ENCODE results near the gene PKP1.

PKP1 gene

GRCh38 chr1:201282931-201283829 lies at the start of gene PKP1:
PKP1 (plus strand) TSS chr1:201283506; CDS start chr1:201283703, 197 bp downstream.
- no peak for TF ChIP-seq GATA3 (IDR thresholded peaks at IDR 0.05; ENCODE audit: low read depth, low read length)
- TF ChIP-seq GATA2 (IDR thresholded peaks at IDR 0.05; ENCODE audit: low read depth, low read length): no peak

GRCh38 chr1:201240171-201240570 lies 43.1 kb upstream of the PKP1 start:
- TF ChIP-seq GATA2 (IDR thresholded peaks at IDR 0.05; ENCODE audit: low read depth, low read length) (no peak), GATA3 (IDR thresholded peaks at IDR 0.05; ENCODE audit: low read depth, low read length) (no peak)

- TF ChIP-seq GATA2 (IDR thresholded peaks at IDR 0.05; ENCODE audit: low read depth, low read length) (no peak), GATA3 (IDR thresholded peaks at IDR 0.05; ENCODE audit: low read depth, low read length) (no peak)
Observed at GRCh38 chr1:201241736-201242135, 41.6 kb upstream of the PKP1 start.

- TF ChIP-seq GATA3 (IDR thresholded peaks at IDR 0.05; ENCODE audit: low read depth, low read length) (no peak), GATA2 (IDR thresholded peaks at IDR 0.05; ENCODE audit: low read depth, low read length) (no peak)
Observed at GRCh38 chr1:201245082-201245481, 38.2 kb upstream of the PKP1 start.

GRCh38 chr1:201248721-201249559 lies 34.4 kb upstream of the PKP1 start:
- TF ChIP-seq GATA3 (IDR thresholded peaks at IDR 0.05; ENCODE audit: low read depth, low read length) (no peak), GATA2 (IDR thresholded peaks at IDR 0.05; ENCODE audit: low read depth, low read length) (no peak)

GRCh38 chr1:201250326-201251011 lies 32.8 kb upstream of the PKP1 start:
- TF ChIP-seq GATA3 (IDR thresholded peaks at IDR 0.05; ENCODE audit: low read depth, low read length): no peak
- TF ChIP-seq GATA2 (IDR thresholded peaks at IDR 0.05; ENCODE audit: low read depth, low read length): no peak

GRCh38 chr1:201251411-201251810 lies 31.9 kb upstream of the PKP1 start:
- TF ChIP-seq GATA3 (IDR thresholded peaks at IDR 0.05; ENCODE audit: low read depth, low read length) (no peak), GATA2 (IDR thresholded peaks at IDR 0.05; ENCODE audit: low read depth, low read length) (no peak)

- TF ChIP-seq GATA3 (IDR thresholded peaks at IDR 0.05; ENCODE audit: low read depth, low read length) (no peak), GATA2 (IDR thresholded peaks at IDR 0.05; ENCODE audit: low read depth, low read length) (no peak)
Observed at GRCh38 chr1:201251851-201252430, 31.4 kb upstream of the PKP1 start.

- TF ChIP-seq GATA3 (IDR thresholded peaks at IDR 0.05; ENCODE audit: low read depth, low read length) (no peak), GATA2 (IDR thresholded peaks at IDR 0.05; ENCODE audit: low read depth, low read length) (no peak)
Observed at GRCh38 chr1:201252944-201253371, 30.3 kb upstream of the PKP1 start.

- TF ChIP-seq GATA3 (IDR thresholded peaks at IDR 0.05; ENCODE audit: low read depth, low read length) (no peak), GATA2 (IDR thresholded peaks at IDR 0.05; ENCODE audit: low read depth, low read length) (no peak)
Observed at GRCh38 chr1:201253411-201253810, 29.9 kb upstream of the PKP1 start.

GRCh38 chr1:201253906-201254624 lies 29.2 kb upstream of the PKP1 start:
- TF ChIP-seq GATA3 (IDR thresholded peaks at IDR 0.05; ENCODE audit: low read depth, low read length) (no peak), GATA2 (IDR thresholded peaks at IDR 0.05; ENCODE audit: low read depth, low read length) (no peak)

GRCh38 chr1:201254625-201255478 lies 28.5 kb upstream of the PKP1 start:
- TF ChIP-seq GATA3 (IDR thresholded peaks at IDR 0.05; ENCODE audit: low read depth, low read length) (no peak), GATA2 (IDR thresholded peaks at IDR 0.05; ENCODE audit: low read depth, low read length) (no peak)
